ENCODE results near the gene DNMT3L.

- no peak for TF ChIP-seq TAF1 (IDR thresholded peaks at IDR 0.05; ENCODE audit: borderline replicate concordance, insufficient read depth, low read length)
- TF ChIP-seq, protein P1, sequence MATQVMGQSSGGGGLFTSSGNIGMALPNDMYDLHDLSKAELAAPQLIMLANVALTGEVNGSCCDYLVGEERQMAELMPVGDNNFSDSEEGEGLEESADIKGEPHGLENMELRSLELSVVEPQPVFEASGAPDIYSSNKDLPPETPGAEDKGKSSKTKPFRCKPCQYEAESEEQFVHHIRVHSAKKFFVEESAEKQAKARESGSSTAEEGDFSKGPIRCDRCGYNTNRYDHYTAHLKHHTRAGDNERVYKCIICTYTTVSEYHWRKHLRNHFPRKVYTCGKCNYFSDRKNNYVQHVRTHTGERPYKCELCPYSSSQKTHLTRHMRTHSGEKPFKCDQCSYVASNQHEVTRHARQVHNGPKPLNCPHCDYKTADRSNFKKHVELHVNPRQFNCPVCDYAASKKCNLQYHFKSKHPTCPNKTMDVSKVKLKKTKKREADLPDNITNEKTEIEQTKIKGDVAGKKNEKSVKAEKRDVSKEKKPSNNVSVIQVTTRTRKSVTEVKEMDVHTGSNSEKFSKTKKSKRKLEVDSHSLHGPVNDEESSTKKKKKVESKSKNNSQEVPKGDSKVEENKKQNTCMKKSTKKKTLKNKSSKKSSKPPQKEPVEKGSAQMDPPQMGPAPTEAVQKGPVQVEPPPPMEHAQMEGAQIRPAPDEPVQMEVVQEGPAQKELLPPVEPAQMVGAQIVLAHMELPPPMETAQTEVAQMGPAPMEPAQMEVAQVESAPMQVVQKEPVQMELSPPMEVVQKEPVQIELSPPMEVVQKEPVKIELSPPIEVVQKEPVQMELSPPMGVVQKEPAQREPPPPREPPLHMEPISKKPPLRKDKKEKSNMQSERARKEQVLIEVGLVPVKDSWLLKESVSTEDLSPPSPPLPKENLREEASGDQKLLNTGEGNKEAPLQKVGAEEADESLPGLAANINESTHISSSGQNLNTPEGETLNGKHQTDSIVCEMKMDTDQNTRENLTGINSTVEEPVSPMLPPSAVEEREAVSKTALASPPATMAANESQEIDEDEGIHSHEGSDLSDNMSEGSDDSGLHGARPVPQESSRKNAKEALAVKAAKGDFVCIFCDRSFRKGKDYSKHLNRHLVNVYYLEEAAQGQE (IDR thresholded peaks at IDR 0.05; ENCODE audit: insufficient read depth in 1 of 2, low read depth in 2 of 2, low read length in 2 of 2), result no peak
Observed at GRCh38 chr21:44263221-44263760, 1.6 kb upstream of the DNMT3L start.

Data from PFSK-1 (cell line).